DMS53 treated with DMSO at 0.1 percent for 48 hours (cell line): ENCODE data around the gene WDR88.
"Not testable (repeated sequence)": the region's sequence is repeated elsewhere in the genome, so short reads cannot be mapped to it uniquely, and the experiment has no call there.

Experiments
- DNase-seq: peaks from one replicate; lab custom pipeline; 2025; ENCODE audit not compliant: unreplicated experiment; lab: John Stamatoyannopoulos, UW

The WDR88 gene

GRCh38 chr19:33129901-33130300 lies 2.0 kb upstream of the WDR88 start:
- DNase-seq, result no peak

GRCh38 chr19:33130433-33130832 lies 1.5 kb upstream of the WDR88 start:
- no peak for DNase-seq

DNA sequence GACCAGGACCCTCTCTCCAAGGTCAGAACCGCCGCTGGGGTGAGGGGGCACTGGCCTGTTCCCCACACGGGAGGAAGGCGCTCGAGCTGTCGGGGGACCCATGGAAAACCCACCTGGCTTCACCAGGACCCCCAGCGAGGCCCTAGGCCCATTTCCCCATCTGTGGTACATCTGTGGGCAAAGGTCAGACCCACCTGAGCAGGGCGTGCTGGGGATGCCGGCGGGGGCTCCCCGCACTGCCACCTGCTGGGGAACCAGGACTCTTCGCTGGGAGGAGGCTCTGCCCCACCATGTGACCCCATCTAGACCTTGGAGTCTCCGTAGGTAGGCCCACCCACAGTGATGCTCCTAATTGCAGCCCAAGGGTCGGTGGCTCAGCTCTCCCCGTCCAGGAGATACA lies 511 bp downstream of the WDR88 start:
- no peak for DNase-seq

- DNase-seq, result no peak
These were observed 1.6 kb downstream of the WDR88 start for GRCh38 chr19:33133438-33134031.

GRCh38 chr19:33134571-33135041 lies 2.7 kb downstream of the WDR88 start:
- no peak for DNase-seq

GRCh38 chr19:33139165-33139564 lies 7.3 kb downstream of the WDR88 start:
- no peak for DNase-seq

DNA sequence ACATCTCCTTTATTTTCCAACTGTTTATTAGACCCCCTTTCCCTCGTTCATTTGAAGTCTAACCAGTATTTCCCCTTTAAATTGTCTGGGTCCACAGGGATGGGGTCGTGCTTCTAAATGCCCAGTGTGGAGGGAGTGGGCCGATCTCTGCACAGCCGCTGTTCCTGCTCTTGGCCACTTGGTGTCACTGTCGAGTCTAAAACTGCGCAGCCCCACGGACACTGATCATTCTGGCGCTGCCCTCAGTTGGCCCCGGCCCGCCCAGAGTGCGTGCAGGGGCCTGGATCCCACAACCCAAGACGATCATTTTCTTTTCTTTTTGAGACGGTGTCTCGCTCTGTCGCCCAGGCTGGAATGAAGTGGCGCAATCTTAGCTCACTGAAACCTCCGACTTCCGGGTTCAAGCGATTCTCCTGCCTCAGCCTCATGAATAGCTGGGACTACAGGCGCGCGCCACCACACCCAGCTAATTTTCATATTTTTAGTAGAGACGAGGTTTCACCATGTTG lies 12.0 kb downstream of the WDR88 start:
- DNase-seq, result peak; percentile 60

GRCh38 chr19:33146209-33146608 lies 14.3 kb downstream of the WDR88 start:
- no peak for DNase-seq

- DNase-seq, result no peak
These were observed 15.6 kb downstream of the WDR88 start for GRCh38 chr19:33147538-33147937.

- peak; percentile 60 for DNase-seq
These were observed 19.1 kb downstream of the WDR88 start for GRCh38 chr19:33150852-33151518.

DNA sequence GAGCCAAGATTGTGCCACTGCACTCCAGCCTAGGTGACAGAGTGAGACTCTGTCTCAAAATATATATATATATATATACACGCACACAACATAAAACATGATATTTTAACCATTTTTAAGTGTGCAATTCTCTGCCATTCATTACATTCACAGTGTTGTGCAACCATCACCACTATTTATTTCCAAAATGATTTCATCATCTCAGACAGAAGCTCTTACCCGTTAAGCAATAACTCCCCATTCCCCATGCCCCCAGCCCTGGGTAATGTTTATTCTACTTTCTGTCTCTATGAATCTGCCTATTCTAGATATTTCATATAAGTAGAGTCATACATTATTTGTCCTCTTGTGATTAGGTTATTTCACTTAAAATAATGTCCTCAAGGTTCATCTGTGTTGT lies 20.3 kb downstream of the WDR88 start:
- no peak for DNase-seq

- not testable (repeated sequence) for DNase-seq
These were observed 20.7 kb downstream of the WDR88 start for GRCh38 chr19:33152625-33153024.

GRCh38 chr19:33154313-33154712 lies 22.4 kb downstream of the WDR88 start:
- DNase-seq, result not testable (repeated sequence)

GRCh38 chr19:33156334-33156733 lies 24.4 kb downstream of the WDR88 start:
- DNase-seq, result no peak

GRCh38 chr19:33157906-33158305 lies 26.0 kb downstream of the WDR88 start:
- no peak for DNase-seq

- DNase-seq, result no peak
These were observed 26.5 kb downstream of the WDR88 start for GRCh38 chr19:33158365-33158764.

GRCh38 chr19:33159149-33159548 lies 27.2 kb downstream of the WDR88 start:
- DNase-seq, result no peak

GRCh38 chr19:33159893-33160292 lies 28.0 kb downstream of the WDR88 start:
- no peak for DNase-seq

DNA sequence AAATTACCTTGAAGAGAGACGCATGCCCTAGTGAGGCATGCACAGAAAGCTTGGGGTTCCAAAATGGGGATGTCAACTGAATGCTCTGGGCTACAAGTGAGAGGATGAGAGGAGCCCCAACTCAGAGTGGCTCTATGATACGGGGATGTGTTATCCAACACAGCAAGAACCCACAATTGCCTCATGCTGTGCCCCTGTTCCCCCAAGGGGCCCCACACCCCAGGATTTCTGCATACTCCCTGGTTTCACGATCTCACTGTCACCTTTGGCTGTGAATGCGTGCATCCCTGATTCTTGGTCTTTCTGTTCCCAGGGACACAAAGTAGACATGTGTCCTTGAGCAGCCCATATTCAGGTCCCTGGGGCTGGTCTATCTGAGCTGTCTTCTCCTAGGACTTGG lies 29.3 kb downstream of the WDR88 start:
- DNase-seq, result no peak

DNA sequence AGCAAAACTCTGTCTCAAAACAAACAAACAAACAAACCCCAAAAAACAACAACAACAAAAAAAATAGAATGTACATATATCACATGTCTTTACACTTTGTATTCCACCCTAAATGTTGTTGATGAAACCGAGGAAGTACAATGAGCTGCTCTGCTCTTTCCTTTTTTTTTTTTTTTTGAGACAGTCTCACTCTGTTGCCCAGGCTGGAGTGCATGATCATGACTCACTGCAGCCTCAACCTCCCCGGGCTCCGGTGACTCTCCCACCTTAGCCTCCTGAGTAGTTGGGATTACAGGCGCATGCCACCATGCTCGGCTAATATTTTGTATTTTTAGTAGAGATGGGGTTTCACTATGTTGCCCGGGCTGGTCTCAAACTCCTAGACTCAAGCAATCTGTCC lies 31.6 kb downstream of the WDR88 start:
- DNase-seq, result no peak

- DNase-seq, result not testable (repeated sequence)
These were observed 34.1 kb downstream of the WDR88 start for GRCh38 chr19:33166037-33166436.

GRCh38 chr19:33167438-33167837 lies 35.5 kb downstream of the WDR88 start:
- no peak for DNase-seq

GRCh38 chr19:33168528-33168927 lies 36.6 kb downstream of the WDR88 start:
- no peak for DNase-seq
